H9 (cell line): ENCODE measurements around the gene TSPAN18. TPM values are rescaled to one million over a fixed set of nuclear protein-coding genes. Genes with fewer than 3 reads are reported as not detected.

ENCODE experiments used
- DNase-seq: peaks from one replicate; pipeline ENCODE4 v3.0.0-alpha.2; 2017
- H2AFZ ChIP-seq: one replicate; pipeline ENCODE4 v1.6.1; 2013; ENCODE audit warnings: mild to moderate bottlenecking, low read length, control low read depth, moderate library complexity
- H2AK5ac ChIP-seq: 2 replicates; pipeline ENCODE4 v1.6.1; 2013; ENCODE audit warnings: low read length, control low read depth, mixed read lengths; ENCODE audit not compliant: insufficient read length
- H2BK120ac ChIP-seq: one replicate; pipeline ENCODE4 v1.6.1; 2013; ENCODE audit warnings: low read depth, mild to moderate bottlenecking, low read length, control low read depth, inconsistent platforms; ENCODE audit not compliant: poor library complexity, severe bottlenecking
- H2BK12ac ChIP-seq: 2 replicates; pipeline ENCODE4 v1.6.1; 2013; ENCODE audit warnings: low read length, control low read depth, mixed read lengths, low read depth; ENCODE audit not compliant: insufficient read length
- H2BK15ac ChIP-seq: 2 replicates; pipeline ENCODE4 v1.6.1; 2013; ENCODE audit warnings: low read depth, low read length, control low read depth
- H2BK20ac ChIP-seq: one replicate; pipeline ENCODE4 v1.6.1; 2013; ENCODE audit warnings: low read depth, mild to moderate bottlenecking, low read length, control low read depth, inconsistent platforms; ENCODE audit not compliant: poor library complexity, severe bottlenecking
- H2BK5ac ChIP-seq: 2 replicates; pipeline ENCODE4 v1.6.1; 2013; ENCODE audit warnings: low read length, control low read depth, mixed read lengths; ENCODE audit not compliant: insufficient read length
- H3K14ac ChIP-seq: 2 replicates; pipeline ENCODE4 v1.6.1; 2013; ENCODE audit warnings: low read length, control low read depth; ENCODE audit not compliant: insufficient read depth
- H3K18ac ChIP-seq: 2 replicates; pipeline ENCODE4 v1.6.1; 2013; ENCODE audit warnings: low read depth, mild to moderate bottlenecking, mixed read lengths, low read length, control low read depth; ENCODE audit not compliant: insufficient read length
- H3K23ac ChIP-seq: 2 replicates; pipeline ENCODE4 v1.6.1; 2013; ENCODE audit warnings: low read length, control low read depth, mixed read lengths, low read depth; ENCODE audit not compliant: insufficient read length
- H3K23me2 ChIP-seq: 2 replicates; pipeline ENCODE4 v1.6.1; 2013; ENCODE audit warnings: low read depth, mild to moderate bottlenecking, mixed read lengths, low read length, control low read depth; ENCODE audit not compliant: insufficient read length, poor library complexity, severe bottlenecking
- H3K27ac ChIP-seq: 2 replicates; pipeline ENCODE4 v1.5.1; 2013; ENCODE audit warnings: low read length, control low read depth, mixed read lengths, low read depth; ENCODE audit not compliant: insufficient read length
- H3K27me3 ChIP-seq: 2 replicates; pipeline ENCODE4 v1.6.1; 2013; ENCODE audit warnings: low read length, control low read depth, inconsistent platforms; ENCODE audit not compliant: insufficient read depth
- H3K4ac ChIP-seq: 2 replicates; pipeline ENCODE4 v1.6.1; 2013; ENCODE audit warnings: low read depth, mild to moderate bottlenecking, control low read depth, inconsistent platforms, low read length, moderate library complexity
- H3K4me1 ChIP-seq: 2 replicates; pipeline ENCODE4 v1.6.1; 2013; ENCODE audit warnings: low read length, control low read depth, inconsistent platforms; ENCODE audit not compliant: insufficient read depth
- H3K4me2 ChIP-seq: 2 replicates; pipeline ENCODE4 v1.6.1; 2013; ENCODE audit warnings: low read length, control low read depth, mixed read lengths; ENCODE audit not compliant: insufficient read length, insufficient read depth
- H3K56ac ChIP-seq: 2 replicates; pipeline ENCODE4 v1.6.1; 2013; ENCODE audit warnings: low read depth, mild to moderate bottlenecking, mixed read lengths, low read length, control low read depth; ENCODE audit not compliant: insufficient read length
- H3K79me1 ChIP-seq: 2 replicates; pipeline ENCODE4 v1.6.1; 2013; ENCODE audit warnings: low read depth, mild to moderate bottlenecking, moderate library complexity, low read length, control low read depth, inconsistent platforms; ENCODE audit not compliant: insufficient read depth, poor library complexity, severe bottlenecking
- H3K79me2 ChIP-seq: 2 replicates; pipeline ENCODE4 v1.6.1; 2013; ENCODE audit warnings: low read length, control low read depth, inconsistent platforms; ENCODE audit not compliant: insufficient read depth
- H3K9ac ChIP-seq: 2 replicates; pipeline ENCODE4 v1.6.1; 2013; ENCODE audit warnings: low read length, control low read depth, mixed read lengths; ENCODE audit not compliant: insufficient read length; ENCODE audit errors: extremely low read depth
- H3K9me3 ChIP-seq: one replicate; pipeline ENCODE4 v1.6.1; 2013; ENCODE audit warnings: low read depth, low read length, inconsistent platforms; ENCODE audit not compliant: control insufficient read depth
- H3T11ph ChIP-seq: one replicate; pipeline ENCODE4 v1.6.1; 2013; ENCODE audit warnings: mild to moderate bottlenecking, low read length, control low read depth, inconsistent platforms
- H4K20me1 ChIP-seq: one replicate; pipeline ENCODE4 v1.6.1; 2013; ENCODE audit not compliant: control insufficient read depth, insufficient read length, insufficient read depth
- H4K5ac ChIP-seq: 2 replicates; pipeline ENCODE4 v1.6.1; 2013; ENCODE audit warnings: low read depth, mild to moderate bottlenecking, mixed read lengths, low read length, control low read depth; ENCODE audit not compliant: insufficient read length
- H4K8ac ChIP-seq: replicated peaks from 2 replicates; pipeline ENCODE4 v1.6.1; 2013; ENCODE audit warnings: low read length, control low read depth, mixed read lengths, low read depth; ENCODE audit not compliant: insufficient read length
- H4K91ac ChIP-seq: 2 replicates; pipeline ENCODE4 v1.6.1; 2013; ENCODE audit warnings: low read depth, mild to moderate bottlenecking, moderate library complexity, mixed read lengths, low read length, control low read depth; ENCODE audit not compliant: insufficient read length
- H3K27ac Mint-ChIP-seq, 3 experiments: 2 replicates in 2 of 3; 3 replicates in 1 of 3; pipeline ENCODE4 v1.8.0; 2020 to 2021; ENCODE audit warnings: mixed read lengths in 3 of 3, mild to moderate bottlenecking in 1 of 3, moderate library complexity in 1 of 3
- H3K27me3 Mint-ChIP-seq: 2 replicates; pipeline ENCODE4 v1.8.0; 2021; ENCODE audit warnings: low read depth, mild to moderate bottlenecking, moderate library complexity, mixed read lengths
- H3K36me3 Mint-ChIP-seq, 3 experiments: 2 replicates in 2 of 3; 3 replicates in 1 of 3; pipeline ENCODE4 v1.8.0; 2020 to 2021; ENCODE audit warnings: low read depth in 3 of 3, mixed read lengths in 3 of 3; ENCODE audit not compliant: insufficient read depth in 1 of 3
- H3K4me1 Mint-ChIP-seq, 2 experiments: 2 replicates each; pipeline ENCODE4 v1.8.0; 2020; ENCODE audit warnings: mixed read lengths in 2 of 2
- H3K4me3 Mint-ChIP-seq, 2 experiments: 2 replicates in 1 of 2; 3 replicates in 1 of 2; pipeline ENCODE4 v1.8.0; 2020 to 2021; ENCODE audit warnings: mild to moderate bottlenecking in 2 of 2, mixed read lengths in 2 of 2, moderate library complexity in 1 of 2
- H3K9me3 Mint-ChIP-seq, 2 experiments: 2 replicates in 1 of 2; 3 replicates in 1 of 2; pipeline ENCODE4 v1.8.0; 2020; ENCODE audit warnings: mild to moderate bottlenecking in 2 of 2, mixed read lengths in 2 of 2, moderate library complexity in 1 of 2
- CTCF ChIP-seq: fragments of 200-600 bp; sonication (generic); conservative IDR thresholded peaks from 3 replicates; pipeline ENCODE4 v1.8.0; 2021; ENCODE audit warnings: antibody characterized with exemption, mild to moderate bottlenecking
- WGBS: extraction: QIAGEN DNeasy Blood & Tissue Kit; methylation state at CpG from one replicate; pipeline ENCODE4 v1.1.7; 2013; ENCODE audit warnings: missing lambda C conversion rate, low lambda C conversion rate, mixed read lengths; ENCODE audit not compliant: insufficient read length; ENCODE audit errors: extremely low coverage; 5-methylcytosine and 5-hydroxymethylcytosine counted together
- total RNA-seq: library from RNA; stranded (reverse); gene quantifications from 2 replicates; pipeline ENCODE4 v1.2.1, GENCODE V29; 2021

The TSPAN18 gene
- total RNA-seq, 1 experiment from 2014 or later: 25.3 TPM

- WGBS: no CpG with 5 or more reads among the region's 8 CpGs
- H3T11ph ChIP-seq: no peak overlapping the region
- no peak overlapping the region for H3K23ac ChIP-seq
- H3K56ac ChIP-seq: no peak overlapping the region
- no peak overlapping the region for H3K4ac ChIP-seq
- Mint-ChIP-seq H3K27me3 (peaks cover 25% of the 10 kb centered on the region), H3K4me1 (peaks cover 52% of the 10 kb centered on the region in 2 experiments), H3K9me3 (peaks cover 5 to 11% of the 10 kb centered on the region in 2 experiments), H3K27ac (peak overlapping the region; percentile 73 to 94 (median 73)), H3K4me3 (peak overlapping the region in 1 of 2 experiments; percentile 12; a peak in 1 of 5 replicates), H3K36me3 (peaks cover 0 to 12% (median 6%) of the 10 kb centered on the region in 3 experiments; a peak in 4 of 7 replicates)
- H2AK5ac ChIP-seq: no peak overlapping the region
- no peaks in the 10 kb centered on the region for H3K9me3 ChIP-seq
- no peaks in the 10 kb centered on the region for H3K27me3 ChIP-seq
- H2AFZ ChIP-seq: no peak overlapping the region
- H3K79me2 ChIP-seq: no peaks in the 10 kb centered on the region
- H2BK12ac ChIP-seq: no peak overlapping the region
- no peak overlapping the region for H4K5ac ChIP-seq
- no peak for TF ChIP-seq CTCF
- peak overlapping the region; percentile 10; the same call in 1 of the 2 replicates for H3K14ac ChIP-seq
- no peaks in the 10 kb centered on the region for H3K23me2 ChIP-seq
- H3K18ac ChIP-seq: peak overlapping the region; percentile 32
- peak overlapping the region; percentile 39 for H2BK120ac ChIP-seq
- H4K8ac ChIP-seq: no peak overlapping the region
- no peak overlapping the region for H2BK15ac ChIP-seq
- no peak overlapping the region for H3K4me2 ChIP-seq
- H4K91ac ChIP-seq: no peak overlapping the region
- peaks cover 2% of the 10 kb centered on the region for H4K20me1 ChIP-seq
- no peak overlapping the region for H3K9ac ChIP-seq
- H2BK20ac ChIP-seq: no peak overlapping the region
- no peak for DNase-seq
- H3K4me1 ChIP-seq: peaks cover 16% of the 10 kb centered on the region; the same call in 1 of the 2 replicates
- H2BK5ac ChIP-seq: no peak overlapping the region
- no peaks in the 10 kb centered on the region for H3K79me1 ChIP-seq
- H3K27ac ChIP-seq: no peak overlapping the region
Observed at GRCh38 chr11:44833877-44834452, 107.2 kb downstream of the TSPAN18 start.
